DMS79 (cell line): Measurements from ENCODE around the gene LRGUK.

ENCODE experiments used
- DNase-seq: peaks from one replicate; lab custom pipeline; 2025; lab: John Stamatoyannopoulos, UW

Gene LRGUK

GRCh38 chr7:134307320-134307719, 180.2 kb downstream of the LRGUK start:
- no peak for DNase-seq

- no peak for DNase-seq
Measured at GRCh38 chr7:134308548-134308947, 181.4 kb downstream of the LRGUK start.

- DNase-seq, result peak; percentile 44
Measured at GRCh38 chr7:134311807-134312206, 184.7 kb downstream of the LRGUK start.

DNA sequence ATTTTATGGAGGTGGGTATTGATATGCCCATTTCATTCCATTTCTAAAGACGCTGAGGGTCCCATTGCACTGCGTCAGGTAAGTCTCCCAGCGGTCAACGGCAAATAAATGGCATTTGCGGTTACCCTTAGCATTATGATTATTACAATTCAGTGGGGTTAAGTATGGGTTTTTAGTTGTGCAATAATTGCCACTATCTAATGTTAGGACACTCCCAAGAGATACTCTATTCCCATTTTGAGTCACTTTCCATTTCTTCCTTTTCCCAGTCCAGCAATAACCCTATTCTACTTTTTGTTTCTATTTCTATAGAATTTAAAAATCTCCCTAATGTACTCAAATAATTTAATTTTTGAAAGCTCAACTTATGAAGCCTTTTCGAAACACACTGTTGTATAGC, 185.6 kb downstream of the LRGUK start:
- DNase-seq, result no peak

GRCh38 chr7:134313543-134313942, 186.4 kb downstream of the LRGUK start:
- peak; percentile 15 for DNase-seq
